Middle frontal gyrus (tissue), 1 donor: ENCODE results near the gene WDPCP.
"Not testable (repeated sequence)": the region's sequence is repeated elsewhere in the genome, so short reads cannot be mapped to it uniquely, and the experiment has no call there.

Experiments used
- DNase-seq: peaks from one replicate; pipeline ENCODE4 v3.0.0-alpha.2; 2015; ENCODE audit warnings: low spot score; ENCODE audit errors: extremely low spot score

WDPCP gene

DNA sequence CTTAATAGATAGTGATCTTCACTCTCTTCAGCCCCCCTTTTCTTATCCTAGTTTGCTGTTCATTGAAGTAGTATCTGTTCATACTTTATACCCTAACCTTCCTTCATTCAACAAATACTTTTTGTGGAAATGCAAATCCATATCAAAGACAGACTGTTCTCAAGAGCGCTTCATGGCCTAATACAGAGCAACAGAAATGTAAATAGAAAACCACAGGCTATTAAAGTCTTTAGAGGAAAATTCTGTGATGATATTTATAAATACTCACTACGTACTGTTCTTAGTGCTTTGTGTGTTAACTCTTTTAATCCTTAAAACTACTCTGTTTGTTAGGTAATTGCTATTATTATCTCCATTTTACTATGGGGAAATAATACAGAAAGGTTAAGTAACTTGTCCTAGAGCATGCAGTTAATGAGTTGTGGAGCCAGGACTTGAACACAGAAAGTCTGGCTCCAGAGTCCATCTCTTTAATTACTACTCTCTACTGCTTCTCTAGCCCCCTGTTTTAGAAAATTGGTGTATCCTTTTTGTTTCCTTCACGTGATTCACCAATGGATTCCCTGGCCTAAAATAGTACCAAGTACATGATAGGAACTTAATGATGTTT is 3.4 kb upstream of the WDPCP start:
- no peak for DNase-seq

GRCh38 chr2:63590626-63591408 is 2.5 kb upstream of the WDPCP start:
- no peak for DNase-seq

- DNase-seq = no peak
These were observed 1.1 kb upstream of the WDPCP start for GRCh38 chr2:63589148-63589958.

DNA sequence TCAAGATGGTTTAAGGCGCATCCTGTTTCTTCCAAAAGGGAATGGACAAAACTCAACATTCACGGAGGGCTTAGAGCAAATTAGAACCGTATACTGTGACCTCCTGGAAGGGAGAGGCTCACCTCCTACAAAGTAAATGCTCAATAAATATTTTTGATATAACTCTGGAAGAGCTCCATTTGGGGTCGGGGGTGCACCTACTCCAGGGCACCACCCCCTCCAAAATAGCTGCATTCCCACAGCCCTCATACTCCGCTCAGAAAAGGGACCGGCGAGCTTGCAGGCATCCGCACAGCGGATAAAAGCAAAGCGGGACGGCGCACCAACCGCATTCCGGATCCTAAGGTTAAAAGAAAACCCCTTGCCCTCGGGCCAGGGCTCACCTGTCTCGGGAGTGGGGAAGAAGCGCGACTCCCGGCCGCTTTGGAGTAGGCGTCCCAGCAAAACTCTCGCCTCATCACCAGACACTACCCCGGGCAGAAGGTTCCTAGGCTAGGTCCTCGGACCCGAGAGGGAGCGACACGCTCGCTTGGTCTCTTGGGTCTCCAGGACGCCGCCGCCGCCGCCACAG is 378 bp downstream of the WDPCP start:
- no peak for DNase-seq

DNA sequence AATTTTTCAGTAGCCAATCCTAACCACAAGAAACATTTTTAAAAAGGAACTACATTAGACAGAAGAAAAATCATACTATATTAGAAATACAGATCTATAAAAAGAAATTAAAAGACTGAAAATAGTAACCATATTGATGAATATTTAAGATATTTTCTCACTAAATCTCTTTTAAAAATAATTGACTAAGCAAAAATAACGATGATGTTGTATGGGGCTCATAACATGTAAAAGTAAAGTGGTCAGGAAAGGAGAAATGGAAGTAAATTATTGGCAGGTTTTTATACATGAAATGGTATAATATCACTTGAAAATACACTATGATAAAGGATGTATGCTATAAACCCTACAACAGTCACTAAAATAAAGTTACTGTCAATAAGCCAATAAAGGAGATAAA is 5.4 kb downstream of the WDPCP start:
- no peak for DNase-seq

GRCh38 chr2:63581298-63581961 is 6.8 kb downstream of the WDPCP start:
- no peak for DNase-seq

GRCh38 chr2:63580651-63581297 is 7.5 kb downstream of the WDPCP start:
- no peak for DNase-seq

DNA sequence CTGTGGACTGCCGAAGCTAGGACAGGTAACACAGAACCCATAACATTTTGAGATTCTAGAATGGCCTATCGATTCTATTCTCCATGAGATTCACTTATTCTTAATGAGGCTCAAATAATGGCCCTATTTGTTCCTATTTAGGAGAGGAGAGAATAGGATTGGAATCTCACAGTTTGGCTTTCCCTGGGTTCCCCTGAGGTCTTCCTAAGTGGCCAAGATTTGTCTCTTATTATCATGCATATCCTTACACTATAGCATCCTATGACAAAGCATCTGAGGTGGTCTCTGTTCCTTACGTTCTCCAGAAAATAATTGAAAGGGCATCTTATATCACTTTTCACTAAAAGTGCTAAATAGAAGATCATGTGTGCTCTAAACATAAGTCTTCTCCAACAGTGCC is 9.5 kb downstream of the WDPCP start:
- no peak for DNase-seq

DNA sequence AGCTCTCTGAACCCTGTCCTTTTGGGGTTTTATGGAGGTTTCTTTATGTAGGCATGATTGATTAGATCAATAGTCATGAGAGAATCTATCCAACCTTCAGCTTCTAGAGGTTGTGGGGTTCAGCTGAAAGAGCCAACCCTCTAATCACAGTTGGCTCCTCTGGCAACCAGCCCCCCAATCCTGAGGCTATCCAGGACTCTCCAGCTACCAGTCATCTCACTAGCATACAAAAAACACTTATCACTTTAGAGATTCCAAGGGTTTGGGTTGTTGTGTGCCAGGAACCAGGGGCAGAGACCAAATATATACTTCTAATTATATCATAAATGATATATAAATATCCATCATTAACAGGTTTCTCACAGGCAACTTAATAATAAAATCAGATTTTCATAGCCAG is 11.7 kb downstream of the WDPCP start:
- DNase-seq = no peak

DNA sequence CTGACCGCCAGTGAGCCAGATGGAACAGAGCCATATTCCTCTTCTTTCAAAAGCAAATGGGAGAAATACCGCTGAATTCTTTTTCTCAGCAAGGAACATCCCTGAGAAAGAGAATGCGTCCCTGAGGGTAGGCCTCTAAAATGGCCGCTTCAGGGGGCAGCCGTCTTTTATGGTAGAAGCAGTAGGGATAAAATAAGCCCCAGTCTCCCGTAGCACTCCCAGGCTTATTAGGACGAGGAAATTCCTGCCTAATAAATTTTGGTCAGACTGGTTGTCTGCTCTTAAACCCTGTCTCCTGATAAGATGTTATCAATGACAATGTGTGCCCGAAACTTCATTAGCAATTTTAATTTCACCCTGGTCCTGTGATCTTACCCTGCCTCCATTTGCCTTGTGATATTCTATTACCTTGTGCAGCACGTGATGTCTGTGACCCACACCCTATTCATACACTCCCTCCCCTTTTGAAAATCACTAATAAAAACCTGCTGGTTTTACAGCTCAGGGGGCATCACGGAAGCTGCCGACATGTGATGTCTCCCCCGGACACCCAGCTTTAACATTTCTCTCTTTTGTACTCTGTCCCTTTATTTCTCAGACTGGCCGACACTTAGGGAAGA is 14.4 kb downstream of the WDPCP start:
- not testable (repeated sequence) for DNase-seq

DNA sequence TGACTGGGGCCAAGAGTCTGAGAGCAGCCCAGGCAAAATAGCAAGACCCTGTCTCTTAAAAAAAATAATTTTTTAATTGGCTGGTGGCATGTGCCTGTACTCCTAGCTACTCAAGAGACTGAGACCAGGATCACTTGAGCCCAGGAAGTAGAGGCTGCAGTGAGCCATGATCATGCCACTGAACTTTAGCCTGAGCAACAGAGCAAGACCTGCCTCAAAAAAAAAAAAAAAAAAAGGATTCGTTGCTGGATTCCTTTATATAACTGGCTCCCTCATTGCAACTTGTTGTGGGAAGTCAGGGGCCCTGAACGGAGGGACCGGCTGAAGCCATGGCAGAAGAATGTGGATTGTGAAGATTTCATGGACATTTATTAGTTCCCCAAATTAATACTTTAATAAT is 15.3 kb downstream of the WDPCP start:
- not testable (repeated sequence) for DNase-seq

DNA sequence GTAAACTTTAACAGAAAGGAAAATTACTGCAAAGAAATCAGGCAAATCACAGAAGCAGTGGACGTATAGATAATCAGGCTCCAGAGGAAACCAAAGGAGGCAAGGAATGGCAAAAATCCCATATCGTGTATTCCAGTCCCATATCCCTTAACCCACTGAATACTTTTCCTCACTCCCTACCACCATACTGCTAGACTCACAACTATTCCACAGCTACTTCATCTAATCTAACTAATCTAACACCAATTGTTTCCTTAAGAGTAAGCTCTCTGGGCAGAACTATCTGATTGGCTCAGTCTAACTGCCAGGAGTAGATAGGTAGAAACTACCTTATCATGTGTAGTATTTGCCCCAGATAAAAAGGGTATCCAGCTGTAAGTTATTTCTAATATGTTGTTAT is 16.3 kb downstream of the WDPCP start:
- DNase-seq = no peak

DNA sequence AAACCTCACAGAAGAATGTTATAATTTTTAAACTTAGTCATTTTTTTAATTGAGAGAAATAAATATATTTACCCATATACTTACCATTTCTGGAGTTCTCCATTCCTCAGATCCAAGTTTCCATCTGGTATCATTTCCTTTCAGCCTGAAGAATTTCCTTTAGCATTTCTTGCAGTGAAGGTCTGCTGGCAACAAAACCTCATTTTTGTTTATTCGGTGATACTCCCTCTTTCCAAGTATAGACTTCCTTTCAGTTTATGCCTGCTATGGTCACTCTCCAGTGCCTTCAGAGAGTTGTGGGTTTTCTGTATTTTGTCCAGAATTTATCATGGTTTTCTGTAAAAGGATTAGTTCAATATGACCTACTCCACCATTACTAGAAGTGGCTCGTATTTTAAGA is 17.0 kb downstream of the WDPCP start:
- DNase-seq = no peak

GRCh38 chr2:63569740-63570139 is 18.5 kb downstream of the WDPCP start:
- no peak for DNase-seq

DNA sequence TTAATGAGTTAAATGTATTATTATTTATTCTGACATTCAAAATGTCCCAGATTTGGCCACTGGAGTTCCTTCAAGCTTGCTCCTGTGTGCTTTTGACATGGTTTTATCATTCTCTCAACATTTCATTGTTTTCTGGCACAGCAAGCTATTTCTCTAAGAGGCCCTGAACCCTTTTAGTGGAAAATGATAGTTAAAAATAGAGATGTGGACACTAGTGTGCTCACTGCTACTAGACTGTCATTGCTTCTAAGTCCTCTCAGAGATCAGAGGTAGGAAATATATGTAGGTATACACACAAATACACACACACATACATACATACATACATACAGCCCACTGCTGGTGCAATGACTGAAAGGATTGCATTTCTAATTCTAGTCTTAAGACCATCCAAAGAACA is 25.5 kb downstream of the WDPCP start:
- no peak for DNase-seq

- not testable (repeated sequence) for DNase-seq
These were observed 29.4 kb downstream of the WDPCP start for GRCh38 chr2:63558922-63559321.

DNA sequence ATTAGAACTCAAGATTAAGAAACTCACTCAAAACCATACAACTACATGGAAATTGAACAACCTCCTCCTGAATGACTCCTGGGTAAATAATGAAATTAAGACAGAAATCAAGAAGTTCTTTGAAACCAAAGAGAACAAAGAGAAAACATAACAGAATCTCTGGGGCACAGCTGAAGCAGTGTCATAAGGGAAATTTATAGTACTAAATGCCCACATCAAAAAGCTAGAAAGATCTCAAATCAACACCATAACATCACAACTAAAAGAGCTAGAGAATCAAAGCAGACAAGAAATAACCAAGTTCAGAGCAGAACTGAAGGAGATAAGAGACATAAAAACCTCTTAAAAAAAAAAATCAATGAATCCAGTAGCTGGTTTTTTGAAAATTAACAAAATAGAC is 30.5 kb downstream of the WDPCP start:
- not testable (repeated sequence) for DNase-seq

- DNase-seq = no peak
These were observed 32.3 kb downstream of the WDPCP start for GRCh38 chr2:63555931-63556330.

DNA sequence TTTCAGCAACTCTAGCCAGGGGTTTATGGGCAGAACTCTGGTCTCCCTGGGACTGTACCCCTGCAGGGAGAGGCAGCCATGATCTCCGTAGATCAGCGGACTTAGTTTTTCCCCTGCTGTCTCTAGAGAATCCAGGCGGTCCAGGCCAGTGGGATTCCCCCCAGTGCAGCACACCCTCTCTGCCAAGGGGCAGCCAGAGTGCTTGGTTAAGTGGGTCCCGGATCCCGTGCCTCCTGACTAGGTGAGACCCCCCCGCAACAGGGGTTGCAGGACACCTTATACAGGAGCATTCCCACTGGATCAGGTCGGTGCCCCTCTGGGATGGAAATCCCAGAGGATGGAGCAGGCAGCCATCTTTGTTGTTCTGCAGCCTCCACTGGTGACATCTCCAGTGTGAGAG is 33.0 kb downstream of the WDPCP start:
- DNase-seq = no peak

- DNase-seq = no peak
These were observed 35.2 kb downstream of the WDPCP start for GRCh38 chr2:63553049-63553448.
